ENCODE data around the gene CEP290. TPM values are rescaled to one million over a fixed set of nuclear protein-coding genes. Genes with fewer than 3 reads are reported as not detected.

Gene CEP290
- total and polyA plus RNA-seq, 2 donors (not counting 3 experiments of a cell fraction or from before 2014, with no cell fraction given): 3.9 to 16.5 TPM

DNA sequence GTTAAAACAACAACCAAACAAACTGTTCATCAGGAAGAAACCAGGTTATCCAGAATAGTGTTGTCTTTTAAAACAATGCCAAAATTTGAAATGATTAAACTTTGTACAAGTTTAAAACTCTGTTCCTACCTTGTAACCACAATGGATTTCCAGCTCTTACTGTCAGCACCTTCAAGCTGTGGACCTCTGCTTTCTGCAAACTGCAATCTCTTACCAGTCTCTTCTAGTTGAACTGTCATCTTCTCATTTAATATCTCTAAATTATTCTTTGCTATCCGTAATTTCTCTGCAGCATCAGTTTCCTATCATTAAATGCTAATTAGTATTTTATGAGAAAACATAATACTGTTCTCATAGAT is 83.2 kb downstream of the CEP290 start:
- intact Hi-C loops (cut with micrococcal nuclease): no loop called here
- H3K4me2 ChIP-seq (ENCODE audit: insufficient read depth, low read length): no peak overlapping the region
- no peak overlapping the region for H2AFZ ChIP-seq (ENCODE audit: low read depth, low read length)
- POLR2A ChIA-PET: no interaction called here
- H3K9me1 ChIP-seq (replicated peaks; ENCODE audit: control insufficient read depth, extremely low read depth, insufficient read depth, low read length): no peaks in the 10 kb centered on the region
- no peak overlapping the region for H3K4me3 ChIP-seq (replicated peaks in 1 of 3; ENCODE audit: insufficient read depth in 1 of 3, low read depth in 1 of 3, low read length in 3 of 3)
- H3K9me3 ChIP-seq (replicated peaks; ENCODE audit: control insufficient read depth, insufficient read depth, low read length): no peaks in the 10 kb centered on the region
- TF ChIP-seq EZH2 (IDR thresholded peaks at IDR 0.05; ENCODE audit: borderline replicate concordance, low read depth, low read length, severe bottlenecking): no peak
- TF ChIP-seq, protein P1, sequence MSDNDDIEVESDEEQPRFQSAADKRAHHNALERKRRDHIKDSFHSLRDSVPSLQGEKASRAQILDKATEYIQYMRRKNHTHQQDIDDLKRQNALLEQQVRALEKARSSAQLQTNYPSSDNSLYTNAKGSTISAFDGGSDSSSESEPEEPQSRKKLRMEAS (IDR thresholded peaks at IDR 0.05; ENCODE audit: insufficient read depth, insufficient read length): no peak
- no peak for TF ChIP-seq POLR2A (IDR thresholded peaks at IDR 0.05; ENCODE audit: low read depth, low read length)
- no peak for TF ChIP-seq MYC (IDR thresholded peaks at IDR 0.05; ENCODE audit: low read depth, low read length)
- no peak for TF ChIP-seq FOS (IDR thresholded peaks at IDR 0.05; ENCODE audit: borderline replicate concordance, insufficient read depth, low read length)
- H4K20me1 ChIP-seq (replicated peaks; ENCODE audit: control insufficient read depth, extremely low read depth, insufficient read depth, low read length): no peaks in the 10 kb centered on the region
- dilution Hi-C loops (cut with MboI; ENCODE audit: extremely low pct_ligation_motif_present, low sequenced_read_pairs): no loop called here
- H3K4me1 ChIP-seq (ENCODE audit: control insufficient read depth, extremely low read depth, insufficient read depth, low read length): peaks cover 8% of the 10 kb centered on the region
- CTCF ChIA-PET: no interaction called here
- no peaks in the 10 kb centered on the region for H3K79me2 ChIP-seq (ENCODE audit: control insufficient read depth, insufficient read depth, low read length)
- FAIRE-seq: no peak
- no peak overlapping the region for H3K9ac ChIP-seq (replicated peaks; ENCODE audit: extremely low read depth, insufficient read depth, low read length)
- no TSS peak for BruUV-seq (replicated peaks)
- no peak overlapping the region for H3K27ac ChIP-seq (ENCODE audit: insufficient read depth, low read depth, low read length)
- peaks cover 0 to 5% of the 10 kb centered on the region in 2 experiments for H3K36me3 ChIP-seq (ENCODE audit: control insufficient read depth in 2 of 2, extremely low read depth in 1 of 2, insufficient read depth in 2 of 2, low read length in 2 of 2)
- DNase-seq (ENCODE audit: low read depth, low spot score): no peak
- H3K27me3 ChIP-seq (ENCODE audit: control insufficient read depth in 2 of 2, insufficient read depth in 2 of 2, low read length in 2 of 2): no peaks in the 10 kb centered on the region

DNA sequence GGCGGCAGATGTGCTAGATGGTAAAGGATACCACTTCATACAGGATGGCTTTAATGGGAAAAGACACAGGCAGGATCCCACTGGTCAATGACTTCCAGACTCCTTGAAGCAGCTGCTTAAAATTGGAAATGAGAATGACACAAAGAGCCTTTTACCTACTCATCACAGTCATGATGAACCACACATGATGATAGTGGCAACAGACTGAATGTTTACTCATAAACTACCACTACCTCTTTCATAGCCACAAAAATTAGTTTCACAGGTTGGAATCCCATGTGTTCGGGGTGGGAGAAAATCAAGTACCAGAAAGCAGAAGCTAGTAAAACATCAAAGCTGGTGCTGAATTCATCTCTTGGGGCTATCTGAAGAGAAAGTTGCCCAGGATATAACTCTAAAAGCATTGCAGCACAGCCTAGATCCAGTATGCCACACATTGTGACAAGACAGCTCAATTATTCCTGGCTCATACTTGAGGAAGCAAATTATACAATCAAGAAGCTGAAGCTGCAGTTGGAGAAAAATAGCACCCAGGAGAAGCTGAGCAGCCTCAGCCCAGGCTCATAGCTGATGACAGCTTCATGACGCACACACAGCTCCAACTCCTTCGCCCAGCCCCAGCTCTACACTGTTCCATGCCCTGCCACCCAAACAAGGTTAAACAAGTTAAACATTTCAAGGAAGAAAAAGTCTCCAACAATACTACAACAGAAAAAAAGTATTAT is 83.7 kb downstream of the CEP290 start:
- H3K27ac ChIP-seq (ENCODE audit: insufficient read depth, low read depth, low read length): no peak overlapping the region
- H3K4me1 ChIP-seq (ENCODE audit: control insufficient read depth, extremely low read depth, insufficient read depth, low read length): peaks cover 3% of the 10 kb centered on the region
- FAIRE-seq (no peak), DNase-seq (ENCODE audit: low read depth, low spot score) (no peak)
- no peak overlapping the region for H3K4me2 ChIP-seq (ENCODE audit: insufficient read depth, low read length)
- no peaks in the 10 kb centered on the region for H4K20me1 ChIP-seq (replicated peaks; ENCODE audit: control insufficient read depth, extremely low read depth, insufficient read depth, low read length)
- no peak overlapping the region for H3K4me3 ChIP-seq (replicated peaks in 1 of 3; ENCODE audit: insufficient read depth in 1 of 3, low read depth in 1 of 3, low read length in 3 of 3)
- BruUV-seq (replicated peaks): no TSS peak
- no peaks in the 10 kb centered on the region for H3K79me2 ChIP-seq (ENCODE audit: control insufficient read depth, insufficient read depth, low read length)
- TF ChIP-seq, protein P2, sequence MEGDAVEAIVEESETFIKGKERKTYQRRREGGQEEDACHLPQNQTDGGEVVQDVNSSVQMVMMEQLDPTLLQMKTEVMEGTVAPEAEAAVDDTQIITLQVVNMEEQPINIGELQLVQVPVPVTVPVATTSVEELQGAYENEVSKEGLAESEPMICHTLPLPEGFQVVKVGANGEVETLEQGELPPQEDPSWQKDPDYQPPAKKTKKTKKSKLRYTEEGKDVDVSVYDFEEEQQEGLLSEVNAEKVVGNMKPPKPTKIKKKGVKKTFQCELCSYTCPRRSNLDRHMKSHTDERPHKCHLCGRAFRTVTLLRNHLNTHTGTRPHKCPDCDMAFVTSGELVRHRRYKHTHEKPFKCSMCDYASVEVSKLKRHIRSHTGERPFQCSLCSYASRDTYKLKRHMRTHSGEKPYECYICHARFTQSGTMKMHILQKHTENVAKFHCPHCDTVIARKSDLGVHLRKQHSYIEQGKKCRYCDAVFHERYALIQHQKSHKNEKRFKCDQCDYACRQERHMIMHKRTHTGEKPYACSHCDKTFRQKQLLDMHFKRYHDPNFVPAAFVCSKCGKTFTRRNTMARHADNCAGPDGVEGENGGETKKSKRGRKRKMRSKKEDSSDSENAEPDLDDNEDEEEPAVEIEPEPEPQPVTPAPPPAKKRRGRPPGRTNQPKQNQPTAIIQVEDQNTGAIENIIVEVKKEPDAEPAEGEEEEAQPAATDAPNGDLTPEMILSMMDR (IDR thresholded peaks at IDR 0.05; ENCODE audit: extremely low read depth in 1 of 2, insufficient read depth in 1 of 2, low read depth in 1 of 2, low read length in 2 of 2): no peak
- TF ChIP-seq, protein P1 (IDR thresholded peaks at IDR 0.05; ENCODE audit: insufficient read depth, insufficient read length): no peak
- intact Hi-C loops (cut with micrococcal nuclease): no loop called here
- CTCF ChIA-PET: no interaction called here
- no peaks in the 10 kb centered on the region for H3K9me1 ChIP-seq (replicated peaks; ENCODE audit: control insufficient read depth, extremely low read depth, insufficient read depth, low read length)
- no peaks in the 10 kb centered on the region for H3K27me3 ChIP-seq (ENCODE audit: control insufficient read depth in 2 of 2, insufficient read depth in 2 of 2, low read length in 2 of 2)
- no peak overlapping the region for H2AFZ ChIP-seq (ENCODE audit: low read depth, low read length)
- H3K36me3 ChIP-seq (ENCODE audit: control insufficient read depth in 2 of 2, extremely low read depth in 1 of 2, insufficient read depth in 2 of 2, low read length in 2 of 2): peaks cover 0 to 5% of the 10 kb centered on the region in 2 experiments
- POLR2A ChIA-PET: no interaction called here
- no peak overlapping the region for H3K9ac ChIP-seq (replicated peaks; ENCODE audit: extremely low read depth, insufficient read depth, low read length)
- dilution Hi-C loops (cut with MboI; ENCODE audit: extremely low pct_ligation_motif_present, low sequenced_read_pairs): no loop called here
- H3K9me3 ChIP-seq (replicated peaks; ENCODE audit: control insufficient read depth, insufficient read depth, low read length): no peaks in the 10 kb centered on the region

All from endothelial cell of umbilical vein (primary cell).